Stimulated activated CD4-positive, alpha-beta T cell treated with anti-CD3 and anti-CD28 coated beads, Interleukin-1b, Interleukin-23, amount 100 ng/mL, for 1 hour (primary cell): ENCODE measurements around the gene ACBD5.

ENCODE experiments used
- DNase-seq, 2 donors: peaks; one replicate each; pipeline ENCODE4 v3.0.0-alpha.2; 2020; ENCODE audit warnings: low read depth in 2 of 2

ACBD5 gene

GRCh38 chr10:27152687-27153086 is 87.9 kb downstream of the ACBD5 start:
- DNase-seq, result no peak

- DNase-seq, result no peak
Observed at GRCh38 chr10:27150261-27150660, 90.3 kb downstream of the ACBD5 start.

GRCh38 chr10:27147701-27148100 is 92.9 kb downstream of the ACBD5 start:
- no peak for DNase-seq

- DNase-seq, result no peak
Observed at GRCh38 chr10:27145937-27146336, 94.7 kb downstream of the ACBD5 start.
